Mucosa of gallbladder (tissue), 1 donor: ENCODE results near the gene DCTN1. TPM values are rescaled to one million over a fixed set of nuclear protein-coding genes. Genes with fewer than 3 reads are reported as not detected.

Experiments
- DNase-seq: peaks from one replicate; pipeline ENCODE4 v3.0.0-alpha.2; 2020; ENCODE audit warnings: low spot score
- total RNA-seq: library from RNA; stranded (reverse); gene quantifications from one replicate; pipeline ENCODE4 v1.2.1, GENCODE V29; 2021
- donor health status: DM: no; HTN: no; CAD: no.

Gene DCTN1
- total RNA-seq, 1 donor from 2014 or later: 171 TPM

DNA sequence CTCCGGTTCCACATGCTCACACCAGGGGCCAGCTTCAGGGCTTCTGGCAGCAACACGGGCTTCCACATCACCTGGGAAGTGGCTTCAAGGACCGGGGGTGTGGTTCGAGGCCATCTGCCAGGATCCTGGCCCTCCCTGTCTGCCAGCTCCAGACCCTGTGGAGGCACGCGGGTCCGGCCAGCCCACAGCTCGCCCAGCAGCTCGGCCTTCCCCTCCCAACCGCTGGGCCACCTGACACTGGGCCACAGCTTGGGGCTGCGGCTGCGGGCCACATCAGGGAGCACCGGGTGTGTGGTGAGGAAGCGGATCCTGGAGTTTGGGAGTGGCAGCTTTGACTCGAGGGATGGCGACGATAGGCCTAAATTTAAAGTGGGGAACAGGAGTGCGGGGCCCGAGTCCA is 34.3 kb upstream of the DCTN1 start:
- no peak for DNase-seq

DNA sequence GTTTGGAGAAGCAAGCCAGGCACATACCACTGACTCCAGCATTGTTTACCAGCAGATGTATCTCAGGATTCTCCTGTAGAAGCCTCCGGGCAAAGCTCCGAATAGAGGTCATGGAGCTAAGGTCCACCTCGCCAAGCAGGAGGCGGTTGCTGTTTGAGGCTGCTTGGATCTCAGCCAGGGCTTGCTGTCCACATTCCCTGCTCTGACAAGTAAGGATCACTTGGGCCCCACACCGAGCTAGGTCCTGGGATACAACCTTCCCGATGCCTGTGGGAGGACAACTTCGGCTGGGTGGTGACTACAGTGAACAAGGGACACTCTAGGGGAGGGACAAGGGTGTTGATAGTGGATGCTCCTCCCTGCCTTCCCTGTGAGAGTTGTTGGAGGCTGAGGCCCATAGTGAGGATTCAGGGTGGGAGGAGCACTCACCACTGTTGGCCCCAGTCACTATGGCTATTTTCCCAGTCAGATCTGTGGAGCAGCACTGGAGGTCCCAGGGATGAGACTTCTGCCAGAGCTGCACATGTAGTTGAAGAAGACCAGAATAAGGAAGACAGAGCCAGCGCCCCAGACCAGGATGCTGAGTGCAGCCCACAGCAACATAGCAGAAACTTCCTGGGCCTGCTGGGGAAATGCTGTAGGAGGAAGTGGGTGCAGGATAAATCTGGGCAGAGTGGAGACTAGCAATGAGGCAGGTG is 33.0 kb upstream of the DCTN1 start:
- peak; percentile 33 for DNase-seq

DNA sequence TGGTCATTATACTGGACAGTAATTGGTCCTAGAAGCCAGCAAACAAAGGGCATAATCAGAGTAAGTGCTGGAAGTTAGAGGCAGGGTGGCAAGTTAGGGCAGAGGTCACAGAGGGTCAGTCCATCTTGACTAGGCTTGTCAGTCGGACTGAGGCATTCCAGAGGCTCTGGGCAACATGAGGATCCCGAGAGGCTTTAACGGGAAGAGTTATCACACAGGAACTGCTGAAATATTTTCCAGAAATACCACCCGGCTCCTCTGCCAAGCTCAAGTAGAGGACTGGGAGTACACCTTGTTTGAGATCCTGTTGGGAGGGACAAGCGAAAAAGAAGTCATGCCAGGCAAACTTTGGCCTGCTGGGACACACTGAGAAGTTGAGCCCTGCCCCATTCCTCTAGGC is 27.6 kb upstream of the DCTN1 start:
- no peak for DNase-seq

DNA sequence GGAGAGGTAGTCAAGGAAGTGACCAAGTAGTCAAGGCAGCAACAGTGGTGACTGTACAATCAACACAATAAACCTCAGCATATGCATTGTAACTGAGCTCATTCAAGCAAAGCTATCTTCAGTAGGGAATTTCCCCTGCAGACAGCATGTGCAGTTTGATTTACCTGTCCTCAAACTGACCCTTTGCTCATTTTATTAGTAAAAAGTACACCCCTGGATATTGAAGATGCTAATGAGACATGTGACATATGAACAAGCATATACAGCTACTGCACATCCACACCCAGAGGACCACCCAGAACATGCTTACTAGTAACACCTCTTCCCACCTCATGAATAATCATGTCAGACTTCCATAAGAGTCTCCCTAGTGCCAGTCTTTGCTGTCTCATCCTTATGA is 25.9 kb upstream of the DCTN1 start:
- DNase-seq: no peak

DNA sequence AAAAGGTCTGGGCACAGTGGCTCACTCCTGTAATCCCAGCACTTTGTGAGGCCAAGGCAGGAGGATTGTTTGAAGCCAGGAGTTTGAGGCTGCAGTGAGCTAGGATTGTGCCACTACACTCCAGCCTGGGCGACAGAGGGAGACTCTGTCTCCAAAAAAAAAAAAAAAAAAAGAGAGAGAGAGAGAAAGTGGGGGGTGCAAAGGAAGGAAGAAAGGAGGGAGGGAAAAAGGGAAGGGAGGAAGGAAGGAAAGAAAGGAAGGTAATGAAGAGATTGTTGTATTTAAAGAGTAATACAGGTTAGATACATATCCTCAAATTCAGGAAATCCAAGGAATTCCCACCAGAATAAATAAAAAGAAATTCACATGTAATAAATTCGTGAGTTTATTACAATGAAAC is 21.8 kb upstream of the DCTN1 start:
- no peak for DNase-seq

DNA sequence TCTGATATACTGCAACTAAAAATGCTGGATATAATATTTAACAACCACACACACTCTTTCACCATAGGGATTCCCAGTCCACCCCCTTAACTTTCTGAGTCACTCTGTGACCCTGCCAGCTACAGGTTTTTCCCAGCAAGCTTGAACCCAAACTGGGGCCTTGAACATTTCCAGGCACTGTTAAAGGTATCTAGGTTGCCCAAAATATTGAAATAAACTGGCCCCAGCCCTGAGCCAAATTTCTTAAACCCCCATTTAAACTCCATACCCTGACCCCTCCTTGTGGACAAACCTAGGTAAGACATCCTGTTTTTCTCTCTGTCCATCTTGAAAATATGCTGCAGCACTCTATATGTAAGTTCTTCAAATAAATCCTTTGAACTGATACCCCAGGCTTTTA is 19.7 kb upstream of the DCTN1 start:
- DNase-seq: no peak

DNA sequence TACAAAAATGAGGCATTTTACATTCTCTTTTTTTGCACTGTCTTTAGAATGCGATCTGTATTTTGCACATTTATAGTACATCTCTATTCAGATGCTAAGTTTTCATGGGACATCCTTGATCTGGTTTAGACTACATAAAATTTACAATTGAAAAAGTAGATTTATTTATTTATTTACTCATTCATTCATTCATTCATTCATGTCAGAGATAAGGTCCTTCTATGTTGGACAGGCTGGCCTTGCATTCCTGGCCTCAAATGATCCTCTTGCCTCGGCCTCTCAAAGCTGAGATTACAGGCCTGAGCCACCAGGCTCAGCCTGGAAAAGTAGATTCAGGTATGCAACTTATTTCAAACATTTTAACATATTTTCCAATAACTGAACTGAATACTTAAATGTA is 16.0 kb upstream of the DCTN1 start:
- no peak for DNase-seq

DNA sequence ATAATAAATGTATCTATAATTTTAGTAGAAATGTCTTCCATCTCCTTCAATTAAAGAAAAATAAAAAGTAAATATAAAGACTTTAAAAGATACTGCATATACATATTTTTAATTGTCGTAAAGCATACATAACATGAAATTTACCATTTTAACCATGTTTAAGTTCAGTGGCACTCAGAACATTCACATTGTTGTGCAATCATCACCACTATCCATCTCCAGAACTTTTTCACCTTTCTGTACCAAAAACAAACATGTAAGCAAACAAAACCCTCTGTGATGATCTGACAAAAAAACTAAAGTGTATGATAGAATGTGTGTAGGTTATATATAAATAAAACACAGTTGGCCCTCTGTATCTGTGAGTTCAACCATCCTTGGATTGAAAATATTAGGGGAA is 13.4 kb upstream of the DCTN1 start:
- DNase-seq: no peak

DNA sequence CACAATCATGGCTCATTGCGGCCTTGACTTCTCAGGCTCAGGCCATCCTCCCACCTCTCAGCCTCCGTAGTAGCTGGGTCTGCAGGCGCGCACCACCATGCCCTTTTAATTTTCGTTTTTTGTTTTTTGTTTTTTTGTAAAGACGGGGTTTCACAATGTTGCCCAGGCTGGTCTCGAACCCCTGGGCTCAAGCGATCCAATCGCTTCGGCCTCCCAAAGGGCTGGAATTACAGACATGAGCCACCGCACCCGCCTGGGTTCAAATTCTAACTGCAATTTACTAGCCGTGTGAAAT is 12.3 kb upstream of the DCTN1 start:
- DNase-seq: no peak

DNA sequence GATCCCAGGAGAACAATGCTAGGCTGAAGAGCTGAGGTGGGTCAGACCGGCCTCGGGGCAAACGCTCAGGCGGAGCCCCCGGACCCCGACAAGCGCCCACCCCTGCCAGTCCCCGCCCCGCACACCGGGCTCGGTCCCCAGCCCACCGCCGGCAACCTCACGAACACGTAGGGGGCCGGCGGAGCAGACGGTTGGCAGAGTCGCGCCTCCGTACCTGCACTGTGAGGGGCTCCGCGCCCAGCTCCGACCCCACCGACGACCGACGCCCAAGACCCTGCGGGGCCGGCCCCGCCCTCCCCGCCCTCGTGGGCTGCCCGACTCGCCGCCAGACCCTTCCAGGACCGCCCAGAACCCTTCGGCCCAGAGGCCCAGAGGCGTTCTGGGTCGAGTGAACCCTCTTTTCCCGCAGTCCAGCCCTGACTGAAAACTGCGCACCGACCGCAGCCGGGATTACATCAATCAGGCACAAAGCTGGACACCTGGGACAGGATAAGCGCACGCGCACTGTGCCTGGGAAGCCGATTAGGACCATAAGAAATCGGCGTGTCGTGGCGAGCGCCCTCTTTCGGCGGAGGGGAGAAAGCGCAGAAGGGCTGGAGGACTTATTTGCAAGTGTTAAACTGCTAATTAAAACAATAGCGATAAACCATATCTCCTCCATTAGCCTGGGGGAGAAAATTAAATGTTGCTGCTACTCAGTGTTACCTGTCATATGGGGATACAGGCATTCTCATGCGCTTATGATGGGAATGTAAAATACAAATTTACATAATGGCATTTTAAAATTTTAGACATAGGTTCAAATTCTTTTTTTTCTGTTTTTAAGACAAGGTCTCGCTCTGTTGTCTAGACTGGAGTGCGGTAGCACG is 11.7 kb upstream of the DCTN1 start:
- DNase-seq: peak; percentile 94

DNA sequence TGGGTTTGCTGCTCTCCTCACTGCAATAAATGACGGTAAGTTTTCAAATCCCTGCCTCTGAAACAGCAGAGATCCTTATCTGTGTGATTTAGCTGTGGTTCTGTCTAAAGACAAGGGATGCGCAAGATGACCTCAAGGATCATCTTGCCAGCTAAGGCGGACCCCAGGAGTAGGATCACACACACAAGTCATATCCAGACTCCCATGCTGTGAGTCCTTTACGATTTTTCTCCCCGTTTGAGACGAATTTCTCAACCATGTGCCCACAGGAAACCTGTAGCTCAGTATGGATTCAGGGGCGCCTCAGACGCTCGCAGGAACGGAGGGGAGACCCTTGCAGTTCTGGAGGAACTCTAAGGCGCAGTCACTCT is 11.1 kb upstream of the DCTN1 start:
- no peak for DNase-seq

DNA sequence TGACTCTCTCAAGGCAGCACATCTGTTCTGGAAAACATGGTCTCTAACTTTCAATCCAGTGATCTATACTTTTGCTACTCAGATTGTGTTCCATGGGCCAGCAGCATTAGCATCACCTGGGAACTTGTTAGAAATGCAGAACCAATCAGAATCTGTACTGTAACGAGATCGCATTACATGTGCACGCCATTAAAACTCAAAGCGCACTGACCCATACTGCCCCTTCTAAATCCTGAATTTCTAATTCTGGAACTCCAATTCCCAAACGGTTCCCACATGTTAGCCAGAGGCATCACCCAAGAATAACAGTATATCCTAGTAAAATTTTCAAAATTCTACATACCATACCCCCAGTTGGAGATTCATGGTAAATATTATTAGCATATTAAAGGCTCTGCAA is 10.5 kb upstream of the DCTN1 start:
- DNase-seq: no peak

DNA sequence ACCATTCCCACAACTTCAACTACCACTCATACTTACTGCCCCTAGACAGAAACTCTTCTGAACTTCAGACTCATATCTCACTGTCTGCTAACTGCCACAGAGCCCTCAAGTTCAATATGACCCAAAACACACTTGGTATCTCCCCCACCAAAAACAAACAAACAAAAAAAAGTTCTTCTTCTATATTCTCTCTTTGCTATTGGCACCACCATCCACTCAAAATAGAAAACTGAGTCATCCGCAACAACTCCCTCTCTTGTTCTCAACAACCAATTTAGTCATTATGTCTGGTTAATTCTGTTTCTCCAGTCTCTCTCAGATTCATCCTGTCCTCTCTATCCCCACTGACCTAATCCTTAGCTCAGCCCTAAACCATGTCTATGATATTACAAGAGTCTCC is 7.2 kb upstream of the DCTN1 start:
- DNase-seq: no peak

DNA sequence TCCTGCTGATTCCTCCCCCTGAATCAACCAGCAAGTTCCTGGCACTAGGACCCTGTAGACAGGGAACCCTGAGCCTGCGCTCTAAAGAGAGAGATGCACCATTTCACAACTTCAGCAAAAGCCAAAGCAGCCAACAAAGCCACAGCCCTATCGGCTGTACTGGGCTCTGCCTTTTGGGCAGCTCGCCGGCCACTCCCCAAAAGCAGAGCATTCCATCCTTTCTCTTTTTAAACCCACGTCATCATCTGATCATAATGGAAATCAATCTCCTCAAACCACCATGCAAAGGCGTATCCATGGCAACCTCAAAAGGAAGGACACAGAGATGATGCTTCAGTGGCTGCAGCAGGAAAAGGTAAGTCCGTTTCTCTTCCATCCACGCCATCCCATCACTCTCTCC is 5.3 kb upstream of the DCTN1 start:
- no peak for DNase-seq

DNA sequence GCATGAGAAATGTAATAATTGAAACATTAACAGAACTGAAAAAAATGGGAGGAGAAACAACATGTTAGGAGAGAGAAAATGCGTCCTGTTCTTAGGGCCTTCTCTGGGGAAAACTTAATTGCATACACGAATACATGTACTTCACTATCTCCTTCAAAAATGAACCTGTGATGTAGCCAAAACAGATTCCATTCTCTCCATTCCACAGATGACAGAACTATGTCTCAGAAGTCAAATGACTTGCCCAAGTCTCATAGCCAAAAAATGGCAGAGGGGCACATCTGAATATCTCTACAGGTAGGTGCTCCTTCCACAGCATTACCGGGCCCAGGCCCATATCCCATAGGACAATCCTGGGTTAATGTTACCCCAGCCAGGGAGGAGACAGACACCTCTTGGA is 3.9 kb upstream of the DCTN1 start:
- no peak for DNase-seq

DNA sequence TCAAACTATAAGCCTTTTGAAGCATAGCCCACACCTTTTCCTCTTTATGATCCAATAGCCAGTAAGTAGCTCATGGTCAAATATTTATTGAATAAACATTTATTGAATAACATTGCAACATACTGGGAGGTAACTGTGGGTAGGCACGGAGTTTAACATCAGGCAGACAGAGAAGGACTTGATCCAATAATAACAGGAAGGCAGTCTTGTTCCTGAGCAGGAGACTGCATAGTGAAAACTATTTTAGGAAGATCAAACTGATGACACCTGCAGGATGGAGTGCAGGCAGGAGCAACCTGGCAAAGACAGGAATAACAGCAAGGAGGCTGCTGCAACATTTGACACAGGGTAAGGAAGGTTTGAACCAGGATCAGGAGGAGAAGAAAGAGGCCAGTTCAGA is 3.1 kb upstream of the DCTN1 start:
- no peak for DNase-seq

DNA sequence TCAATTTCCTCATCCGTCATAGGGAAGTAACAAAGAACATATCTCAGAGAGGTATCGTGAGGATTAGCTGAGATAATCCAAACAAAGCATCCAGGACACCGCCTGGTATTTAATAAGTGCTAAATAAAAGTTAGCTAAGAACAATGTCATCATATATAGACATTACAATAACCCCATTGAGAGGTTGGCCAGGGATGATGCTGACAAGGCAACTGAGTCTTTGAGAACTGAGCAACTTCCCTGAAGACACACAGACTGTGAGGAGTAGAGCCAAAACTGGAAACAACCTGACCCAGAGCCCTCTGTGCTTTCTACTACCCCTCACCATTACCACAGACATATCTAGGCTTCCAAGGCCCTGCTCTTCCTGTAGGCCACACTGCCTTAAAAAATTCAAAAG is 1.6 kb upstream of the DCTN1 start:
- no peak for DNase-seq

DNA sequence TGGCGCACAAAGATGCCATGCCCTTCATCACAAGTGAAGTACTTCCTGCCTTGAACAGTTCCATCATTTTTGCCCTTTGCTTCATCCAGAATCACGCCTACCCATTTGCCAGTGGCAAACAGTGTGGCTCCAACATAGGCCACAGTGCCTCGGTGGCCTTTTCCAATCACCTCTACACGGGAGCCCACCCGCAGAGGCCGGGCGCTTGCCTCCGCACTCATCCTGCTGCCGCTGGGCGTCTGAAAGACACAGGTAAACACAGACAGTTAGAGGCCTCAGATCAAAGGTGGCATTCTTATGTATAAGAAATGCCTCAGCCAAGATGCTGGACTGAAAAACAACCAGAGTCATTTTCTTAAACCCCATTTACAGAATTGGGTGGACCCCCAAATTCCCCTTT is 2.1 kb downstream of the DCTN1 start:
- DNase-seq: no peak

DNA sequence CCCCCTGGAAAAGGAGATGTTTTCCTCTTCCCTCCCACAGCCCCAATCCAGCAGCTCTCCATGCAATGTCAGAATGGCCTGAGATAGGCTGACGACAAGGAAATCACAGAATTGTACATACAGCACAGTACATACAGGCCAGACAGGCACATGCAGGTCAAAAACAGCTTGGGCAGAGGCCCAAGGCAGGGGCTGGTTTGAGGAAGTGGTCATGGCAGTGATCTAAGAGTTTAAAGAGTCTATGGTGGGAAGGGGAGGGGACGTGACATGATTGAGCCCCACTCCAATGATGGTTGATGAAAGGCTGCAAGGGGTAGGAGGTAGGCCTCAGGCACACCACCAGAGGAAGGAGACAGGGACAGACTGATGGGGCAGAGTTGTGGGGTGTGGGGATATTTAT is 4.3 kb downstream of the DCTN1 start:
- DNase-seq: no peak

DNA sequence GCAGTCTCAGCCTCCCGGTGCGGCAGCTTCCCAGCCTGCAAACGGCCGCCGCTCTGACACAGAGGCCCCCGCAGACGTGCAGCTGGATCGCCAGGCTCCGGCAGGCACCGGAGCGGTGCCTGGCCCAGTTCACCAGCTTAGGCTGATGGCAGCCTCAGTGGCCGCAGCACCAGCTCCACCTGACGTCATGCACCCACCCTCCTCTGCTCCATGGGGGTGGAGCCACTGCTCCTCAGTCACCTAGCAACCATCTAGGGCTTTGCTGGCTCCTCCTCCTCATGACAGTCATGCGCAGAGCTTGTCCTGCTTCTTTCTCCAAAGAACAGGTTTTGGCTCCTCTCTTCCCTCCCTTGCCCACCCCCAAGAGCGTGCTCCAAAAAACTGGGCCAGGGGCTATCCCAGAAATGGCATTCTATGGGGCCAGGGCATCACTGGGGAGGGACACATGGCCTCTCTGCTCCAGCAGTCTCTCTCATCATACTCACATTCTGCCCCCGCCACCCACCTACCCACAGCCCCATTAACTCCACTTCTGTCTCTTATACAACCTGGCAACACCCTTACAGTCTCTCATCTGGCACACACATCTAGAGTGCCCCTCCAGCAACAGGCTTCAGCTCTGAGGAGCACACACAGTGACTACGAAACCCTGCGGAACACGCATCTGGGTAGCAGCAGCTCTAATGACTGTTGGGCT is 5.5 kb downstream of the DCTN1 start:
- DNase-seq: peak; percentile 88

DNA sequence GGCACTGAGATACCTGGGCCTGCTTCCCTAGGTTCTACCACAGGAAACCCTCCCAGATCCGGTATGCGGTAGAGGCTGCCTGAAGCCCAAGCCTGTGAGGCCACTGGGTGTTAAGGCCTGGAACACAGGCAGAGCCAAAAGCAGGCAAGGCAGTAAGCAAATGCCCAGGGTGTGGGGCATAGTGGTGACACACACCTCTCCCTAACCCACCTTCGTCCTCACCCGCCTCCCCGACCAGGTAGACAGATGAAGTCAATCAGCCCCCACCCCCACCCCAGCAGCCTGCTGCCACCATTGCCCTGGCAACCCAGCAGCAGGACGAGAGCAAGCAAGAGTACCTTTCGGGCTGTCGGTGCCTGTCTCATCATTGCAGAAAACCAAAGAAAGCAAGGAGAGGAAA is 6.1 kb downstream of the DCTN1 start:
- DNase-seq: no peak

DNA sequence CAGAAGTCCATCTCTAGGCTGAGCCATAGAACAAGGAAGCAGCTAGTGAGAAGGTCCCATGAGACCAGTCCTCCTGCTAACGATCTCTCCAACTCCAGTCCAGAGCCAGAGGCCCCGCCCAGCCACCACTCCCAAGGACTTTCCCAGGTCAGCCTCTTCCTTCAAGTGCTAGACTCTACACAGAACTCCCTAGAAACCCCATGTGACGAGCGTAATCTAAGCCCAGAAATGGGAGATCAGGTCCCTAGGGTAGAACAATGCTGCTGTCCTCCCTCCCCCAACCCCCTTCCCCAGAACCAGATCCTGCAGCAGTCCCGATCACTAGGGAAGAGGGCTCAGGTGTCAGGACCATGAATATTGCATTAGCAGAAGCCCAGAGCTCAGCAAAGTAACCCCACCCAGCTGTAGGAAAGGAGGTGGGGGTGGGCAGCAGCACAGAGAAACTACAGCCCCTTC is 6.9 kb downstream of the DCTN1 start:
- DNase-seq: peak; percentile 73

DNA sequence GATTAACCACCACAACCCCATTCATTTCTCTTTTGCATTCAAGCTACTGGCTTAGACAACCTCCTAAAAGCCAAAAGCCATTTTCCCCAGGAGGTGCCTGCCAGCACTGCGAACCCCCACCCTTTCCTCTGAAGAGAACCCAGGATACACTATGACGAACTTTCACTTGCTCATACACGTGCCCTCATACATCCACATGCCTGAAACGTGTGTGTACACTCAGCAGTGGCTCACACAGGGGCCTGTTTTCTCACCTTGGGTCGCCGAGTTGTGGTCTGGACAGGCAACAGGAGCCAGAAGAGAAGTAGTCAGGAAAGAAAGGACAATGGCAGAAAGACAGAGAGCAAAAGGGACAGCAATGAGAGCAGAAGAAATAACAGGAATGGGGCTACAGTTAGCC is 7.4 kb downstream of the DCTN1 start:
- no peak for DNase-seq
